WTC11 (cell line): Measurements from ENCODE around the gene TAF10. TPM values are rescaled to one million over a fixed set of nuclear protein-coding genes. Genes with fewer than 3 reads are reported as not detected.

Source experiments
- ATAC-seq: fragments of 200-7000 bp; cut with Tn5 transposase; 2 replicates; pipeline ENCODE4 v1.10.0; 2021; ENCODE audit warnings: mild to moderate bottlenecking, moderate library complexity
- CTCF ChIA-PET: fragments of 300-600 bp; sonication (Branson Sonifier 250); formaldehyde crosslinking; loops from one replicate; lab custom pipeline; 2021; ENCODE audit warnings: antibody characterized with exemption; lab: Charles Lee
- POLR2A ChIA-PET: fragments of 350-600 bp; sonication (Branson Sonifier 250); formaldehyde crosslinking; loops from one replicate; lab custom pipeline; 2021; ENCODE audit warnings: antibody characterized with exemption; lab: Charles Lee
- DNase-seq: peaks from one replicate; pipeline ENCODE4 v3.0.0; 2021; ENCODE audit warnings: low spot score
- H3K27ac Mint-ChIP-seq: 2 replicates; pipeline ENCODE4 v1.8.0; 2021; ENCODE audit warnings: mixed read lengths
- H3K27me3 Mint-ChIP-seq: 2 replicates; pipeline ENCODE4 v1.8.0; 2021; ENCODE audit warnings: low read depth, mild to moderate bottlenecking, moderate library complexity, mixed read lengths
- H3K36me3 Mint-ChIP-seq: 2 replicates; pipeline ENCODE4 v1.8.0; 2021; ENCODE audit warnings: mixed read lengths
- H3K4me1 Mint-ChIP-seq: 2 replicates; pipeline ENCODE4 v1.8.0; 2022; ENCODE audit warnings: mixed read lengths
- H3K4me3 Mint-ChIP-seq: 2 replicates; pipeline ENCODE4 v1.8.0; 2021; ENCODE audit warnings: mild to moderate bottlenecking, moderate library complexity, mixed read lengths
- H3K9me3 Mint-ChIP-seq: 2 replicates; pipeline ENCODE4 v1.8.0; 2021; ENCODE audit warnings: mixed read lengths
- CREB1 ChIP-seq: sonication (generic); formaldehyde crosslinking; IDR thresholded peaks from 2 replicates; pipeline ENCODE4 v1.8.0; 2023; ENCODE audit warnings: mild to moderate bottlenecking, missing genetic modification reagents
- ETV6 ChIP-seq: sonication (generic); formaldehyde crosslinking; IDR thresholded peaks from 2 replicates; pipeline ENCODE4 v1.8.1; 2022; ENCODE audit warnings: mild to moderate bottlenecking, missing genetic modification reagents
- FOXP1 ChIP-seq: sonication (generic); formaldehyde crosslinking; IDR thresholded peaks from 2 replicates; pipeline ENCODE4 v1.8.0; 2022; ENCODE audit warnings: missing genetic modification reagents, mild to moderate bottlenecking, moderate library complexity, borderline replicate concordance
- IRF2 ChIP-seq: sonication (generic); formaldehyde crosslinking; IDR thresholded peaks from 2 replicates; pipeline ENCODE4 v1.8.0; 2022; ENCODE audit warnings: low read depth, missing genetic modification reagents, borderline replicate concordance
- JAZF1 ChIP-seq: fragments of 250-450 bp; sonication (Bioruptor Pico); IDR thresholded peaks from 2 replicates; pipeline ENCODE4 v1.9.0; 2021; ENCODE audit warnings: moderate library complexity, mild to moderate bottlenecking, inconsistent platforms
- KAT7 ChIP-seq: sonication (generic); formaldehyde crosslinking; IDR thresholded peaks from 2 replicates; pipeline ENCODE4 v1.8.1; 2023; ENCODE audit warnings: missing genetic modification reagents, mild to moderate bottlenecking, borderline replicate concordance
- SP1 ChIP-seq: sonication (generic); formaldehyde crosslinking; conservative IDR thresholded peaks from 2 replicates; pipeline ENCODE4 v1.8.1; 2022; ENCODE audit warnings: missing genetic modification reagents
- ZNF317 ChIP-seq: sonication (generic); formaldehyde crosslinking; IDR thresholded peaks from 2 replicates; pipeline ENCODE4 v1.8.1; 2023; ENCODE audit warnings: low read depth, mild to moderate bottlenecking, moderate library complexity, missing genetic modification reagents, borderline replicate concordance
- ZNF671 ChIP-seq: fragments of 250-450 bp; sonication (Bioruptor Pico); IDR thresholded peaks from 2 replicates; pipeline ENCODE4 v1.8.0; 2021; ENCODE audit warnings: mild to moderate bottlenecking
- total RNA-seq: library from RNA; stranded (reverse); gene quantifications from 3 replicates; pipeline ENCODE4 v1.2.3, GENCODE V29; 2021
- TF ChIP-seq, protein P1 (sequence below): sonication (generic); formaldehyde crosslinking; IDR thresholded peaks from 2 replicates; pipeline ENCODE4 v1.8.1; 2022; ENCODE audit warnings: mild to moderate bottlenecking, missing genetic modification reagents, moderate library complexity, borderline replicate concordance
- TF ChIP-seq, protein P2 (sequence below): sonication (generic); formaldehyde crosslinking; IDR thresholded peaks from 2 replicates; pipeline ENCODE4 v1.8.1; 2023; ENCODE audit warnings: mild to moderate bottlenecking, missing genetic modification reagents, moderate library complexity
- TF ChIP-seq, protein P3 (sequence below): sonication (generic); formaldehyde crosslinking; IDR thresholded peaks from 2 replicates; pipeline ENCODE4 v1.8.1; 2022; ENCODE audit warnings: low read depth, mild to moderate bottlenecking, moderate library complexity, missing genetic modification reagents, borderline replicate concordance
- TF ChIP-seq, protein P4 (sequence below): sonication (generic); formaldehyde crosslinking; IDR thresholded peaks from 2 replicates; pipeline ENCODE4 v1.8.1; 2023; ENCODE audit warnings: mild to moderate bottlenecking, missing genetic modification reagents
- TF ChIP-seq, protein P5 (sequence below): sonication (generic); formaldehyde crosslinking; IDR thresholded peaks from 2 replicates; pipeline ENCODE4 v1.8.1; 2023; ENCODE audit warnings: mild to moderate bottlenecking, moderate library complexity, missing genetic modification reagents
- TF ChIP-seq, protein P6 (sequence below): sonication (generic); formaldehyde crosslinking; IDR thresholded peaks from 2 replicates; pipeline ENCODE4 v1.8.0; 2022; ENCODE audit warnings: missing genetic modification reagents
- TF ChIP-seq, protein P7 (sequence below): sonication (generic); formaldehyde crosslinking; IDR thresholded peaks from 2 replicates; pipeline ENCODE4 v1.8.0; 2022; ENCODE audit warnings: mild to moderate bottlenecking, missing genetic modification reagents

The TAF10 gene
- total RNA-seq, 1 experiment from 2014 or later: 165 TPM

DNA sequence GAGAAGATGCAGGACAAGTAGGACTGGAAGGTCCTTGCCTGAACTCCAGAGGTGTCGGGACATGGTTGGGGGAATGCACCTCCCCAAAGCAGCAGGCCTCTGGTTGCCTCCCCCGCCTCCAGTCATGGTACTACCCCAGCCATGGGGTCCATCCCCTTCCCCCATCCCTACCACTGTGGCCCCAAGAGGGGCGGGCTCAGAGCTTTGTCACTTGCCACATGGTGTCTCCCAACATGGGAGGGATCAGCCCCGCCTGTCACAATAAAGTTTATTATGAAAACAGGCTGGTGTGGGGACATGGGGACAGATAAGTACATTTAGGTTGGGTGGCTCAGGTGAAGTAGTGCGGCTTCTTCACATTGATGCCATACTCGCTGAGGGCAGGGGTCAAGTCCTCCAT, 1.4 kb downstream of the TAF10 start (continued):
- TF ChIP-seq KAT7 (CRISPR knock-in tag): no peak
- TF ChIP-seq, protein P1, sequence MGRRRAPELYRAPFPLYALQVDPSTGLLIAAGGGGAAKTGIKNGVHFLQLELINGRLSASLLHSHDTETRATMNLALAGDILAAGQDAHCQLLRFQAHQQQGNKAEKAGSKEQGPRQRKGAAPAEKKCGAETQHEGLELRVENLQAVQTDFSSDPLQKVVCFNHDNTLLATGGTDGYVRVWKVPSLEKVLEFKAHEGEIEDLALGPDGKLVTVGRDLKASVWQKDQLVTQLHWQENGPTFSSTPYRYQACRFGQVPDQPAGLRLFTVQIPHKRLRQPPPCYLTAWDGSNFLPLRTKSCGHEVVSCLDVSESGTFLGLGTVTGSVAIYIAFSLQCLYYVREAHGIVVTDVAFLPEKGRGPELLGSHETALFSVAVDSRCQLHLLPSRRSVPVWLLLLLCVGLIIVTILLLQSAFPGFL: no peak

DNA sequence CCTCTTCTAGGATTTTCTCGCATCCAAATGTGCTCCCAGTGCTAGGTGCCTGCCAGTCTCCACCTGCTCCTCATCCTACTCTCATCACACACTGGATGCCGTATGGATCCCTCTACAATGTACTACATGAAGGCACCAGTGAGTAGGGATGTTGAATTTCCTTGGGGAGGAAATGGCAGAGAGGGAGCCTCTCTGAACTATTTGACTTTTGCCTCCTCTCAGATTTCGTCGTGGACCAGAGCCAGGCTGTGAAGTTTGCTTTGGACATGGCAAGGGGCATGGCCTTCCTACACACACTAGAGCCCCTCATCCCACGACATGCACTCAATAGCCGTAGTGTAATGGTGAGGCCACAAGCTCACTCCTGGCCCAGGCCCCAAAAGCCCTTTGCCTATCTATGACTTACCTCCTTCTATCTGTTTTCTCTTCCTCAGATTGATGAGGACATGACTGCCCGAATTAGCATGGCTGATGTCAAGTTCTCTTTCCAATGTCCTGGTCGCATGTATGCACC, 2.5 kb downstream of the TAF10 start:
- CTCF ChIA-PET: interaction anchor here (0.9 kb wide), 1 partner anchor 74 kb away, joined by 3 read pairs; the partner anchor contains the start of gene MRPL17
- Mint-ChIP-seq H3K27ac (peak overlapping the region; percentile 76), H3K4me3 (peak overlapping the region; percentile 38; the same call in 1 of the 2 replicates), H3K36me3 (peaks cover 36% of the 10 kb centered on the region), H3K9me3 (no peaks in the 10 kb centered on the region), H3K27me3 (no peaks in the 10 kb centered on the region), H3K4me1 (peaks cover 20% of the 10 kb centered on the region)
- ATAC-seq: no peak
- no peak for DNase-seq
- POLR2A ChIA-PET: interaction anchor here (0.6 kb wide), 1 partner anchor 162 kb away, joined by 11 read pairs; no protein-coding TSS in a partner anchor
- no peak for TF ChIP-seq ETV6
- TF ChIP-seq, protein P2, sequence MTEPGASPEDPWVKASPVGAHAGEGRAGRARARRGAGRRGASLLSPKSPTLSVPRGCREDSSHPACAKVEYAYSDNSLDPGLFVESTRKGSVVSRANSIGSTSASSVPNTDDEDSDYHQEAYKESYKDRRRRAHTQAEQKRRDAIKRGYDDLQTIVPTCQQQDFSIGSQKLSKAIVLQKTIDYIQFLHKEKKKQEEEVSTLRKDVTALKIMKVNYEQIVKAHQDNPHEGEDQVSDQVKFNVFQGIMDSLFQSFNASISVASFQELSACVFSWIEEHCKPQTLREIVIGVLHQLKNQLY (CRISPR knock-in tag): no peak
- TF ChIP-seq IRF2 (CRISPR knock-in tag): no peak
- TF ChIP-seq, protein P3, sequence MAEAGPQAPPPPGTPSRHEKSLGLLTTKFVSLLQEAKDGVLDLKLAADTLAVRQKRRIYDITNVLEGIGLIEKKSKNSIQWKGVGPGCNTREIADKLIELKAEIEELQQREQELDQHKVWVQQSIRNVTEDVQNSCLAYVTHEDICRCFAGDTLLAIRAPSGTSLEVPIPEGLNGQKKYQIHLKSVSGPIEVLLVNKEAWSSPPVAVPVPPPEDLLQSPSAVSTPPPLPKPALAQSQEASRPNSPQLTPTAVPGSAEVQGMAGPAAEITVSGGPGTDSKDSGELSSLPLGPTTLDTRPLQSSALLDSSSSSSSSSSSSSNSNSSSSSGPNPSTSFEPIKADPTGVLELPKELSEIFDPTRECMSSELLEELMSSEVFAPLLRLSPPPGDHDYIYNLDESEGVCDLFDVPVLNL (CRISPR knock-in tag): no peak

DNA sequence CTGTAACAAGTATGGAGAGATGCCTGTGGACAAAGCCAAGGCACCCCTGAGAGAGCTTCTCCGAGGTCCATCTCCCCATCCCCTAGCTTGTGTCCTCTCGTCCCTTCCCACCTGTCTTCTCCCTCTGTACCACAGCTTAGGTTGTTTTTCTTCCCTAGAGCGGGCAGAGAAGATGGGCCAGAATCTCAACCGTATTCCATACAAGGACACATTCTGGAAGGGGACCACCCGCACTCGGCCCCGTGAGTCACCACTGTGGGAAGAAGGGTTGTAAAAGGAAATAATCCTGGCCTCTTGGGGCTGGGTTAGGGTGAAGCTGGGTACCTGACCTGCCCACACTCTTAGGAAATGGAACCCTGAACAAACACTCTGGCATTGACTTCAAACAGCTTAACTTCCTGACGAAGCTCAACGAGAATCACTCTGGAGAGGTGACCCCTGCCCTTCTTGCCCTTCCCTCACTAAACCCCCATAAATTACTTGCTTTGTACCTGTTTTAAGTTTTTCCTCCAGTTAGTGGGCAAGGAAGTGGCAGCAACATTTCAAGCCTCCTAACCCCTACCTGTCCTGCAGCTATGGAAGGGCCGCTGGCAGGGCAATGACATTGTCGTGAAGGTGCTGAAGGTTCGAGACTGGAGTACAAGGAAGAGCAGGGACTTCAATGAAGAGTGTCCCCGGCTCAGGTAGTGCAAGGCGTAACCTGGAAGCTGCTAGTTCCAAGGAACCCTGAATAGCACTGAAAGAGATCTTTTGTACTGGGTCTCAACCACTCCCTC, 3.1 kb downstream of the TAF10 start:
- no peak overlapping the region for H3K4me3 Mint-ChIP-seq
- no peak for ATAC-seq
- no peak for DNase-seq
- H3K36me3 Mint-ChIP-seq: peaks cover 36% of the 10 kb centered on the region
- no peak for TF ChIP-seq JAZF1
- TF ChIP-seq, protein P4, sequence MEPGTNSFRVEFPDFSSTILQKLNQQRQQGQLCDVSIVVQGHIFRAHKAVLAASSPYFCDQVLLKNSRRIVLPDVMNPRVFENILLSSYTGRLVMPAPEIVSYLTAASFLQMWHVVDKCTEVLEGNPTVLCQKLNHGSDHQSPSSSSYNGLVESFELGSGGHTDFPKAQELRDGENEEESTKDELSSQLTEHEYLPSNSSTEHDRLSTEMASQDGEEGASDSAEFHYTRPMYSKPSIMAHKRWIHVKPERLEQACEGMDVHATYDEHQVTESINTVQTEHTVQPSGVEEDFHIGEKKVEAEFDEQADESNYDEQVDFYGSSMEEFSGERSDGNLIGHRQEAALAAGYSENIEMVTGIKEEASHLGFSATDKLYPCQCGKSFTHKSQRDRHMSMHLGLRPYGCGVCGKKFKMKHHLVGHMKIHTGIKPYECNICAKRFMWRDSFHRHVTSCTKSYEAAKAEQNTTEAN (CRISPR knock-in tag): no peak
- TF ChIP-seq ZNF671: no peak
- TF ChIP-seq, protein P5, sequence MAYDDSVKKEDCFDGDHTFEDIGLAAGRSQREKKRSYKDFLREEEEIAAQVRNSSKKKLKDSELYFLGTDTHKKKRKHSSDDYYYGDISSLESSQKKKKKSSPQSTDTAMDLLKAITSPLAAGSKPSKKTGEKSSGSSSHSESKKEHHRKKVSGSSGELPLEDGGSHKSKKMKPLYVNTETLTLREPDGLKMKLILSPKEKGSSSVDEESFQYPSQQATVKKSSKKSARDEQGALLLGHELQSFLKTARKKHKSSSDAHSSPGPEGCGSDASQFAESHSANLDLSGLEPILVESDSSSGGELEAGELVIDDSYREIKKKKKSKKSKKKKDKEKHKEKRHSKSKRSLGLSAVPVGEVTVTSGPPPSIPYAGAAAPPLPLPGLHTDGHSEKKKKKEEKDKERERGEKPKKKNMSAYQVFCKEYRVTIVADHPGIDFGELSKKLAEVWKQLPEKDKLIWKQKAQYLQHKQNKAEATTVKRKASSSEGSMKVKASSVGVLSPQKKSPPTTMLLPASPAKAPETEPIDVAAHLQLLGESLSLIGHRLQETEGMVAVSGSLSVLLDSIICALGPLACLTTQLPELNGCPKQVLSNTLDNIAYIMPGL: no peak
- TF ChIP-seq SP1 (CRISPR knock-in tag): no peak
- peaks cover 20% of the 10 kb centered on the region for H3K4me1 Mint-ChIP-seq
- peak overlapping the region; percentile 33; the same call in 1 of the 2 replicates for H3K27ac Mint-ChIP-seq
- no peaks in the 10 kb centered on the region for H3K9me3 Mint-ChIP-seq
- CTCF ChIA-PET: interaction anchor here (0.9 kb wide), 1 partner anchor 74 kb away, joined by 3 read pairs; the partner anchor contains the start of gene MRPL17
- POLR2A ChIA-PET: interaction anchor here (0.6 to 2.9 kb wide), 2 partner anchors 74 to 162 kb away, joined by 11 read pairs; partner anchors contain the start of gene MRPL17
- no peaks in the 10 kb centered on the region for H3K27me3 Mint-ChIP-seq

DNA sequence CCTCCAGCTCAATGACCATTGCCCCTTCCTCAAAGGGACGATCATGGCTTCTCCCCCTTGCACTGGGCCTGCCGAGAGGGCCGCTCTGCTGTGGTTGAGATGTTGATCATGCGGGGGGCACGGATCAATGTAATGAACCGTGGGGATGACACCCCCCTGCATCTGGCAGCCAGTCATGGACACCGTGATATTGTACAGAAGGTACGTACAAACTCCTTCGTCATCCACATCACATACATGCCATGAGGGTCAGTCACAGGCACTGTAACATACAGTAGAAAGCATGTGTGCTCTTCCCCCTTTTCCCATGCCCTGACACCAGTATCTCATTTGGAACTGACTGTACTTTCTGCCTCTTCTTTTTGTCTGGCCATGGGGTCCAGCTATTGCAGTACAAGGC, 4.0 kb downstream of the TAF10 start:
- DNase-seq (no peak), ATAC-seq (no peak)
- no peaks in the 10 kb centered on the region for H3K27me3 Mint-ChIP-seq
- no peaks in the 10 kb centered on the region for H3K9me3 Mint-ChIP-seq
- ChIA-PET POLR2A (interaction anchor here (1.6 to 2.9 kb wide), 2 partner anchors 13 to 75 kb away, joined by 5 to 11 read pairs; partner anchors contain the start of gene MRPL17), CTCF (interaction anchor here (1.1 to 1.7 kb wide), 2 partner anchors 36 to 77 kb away, joined by 3 to 10 read pairs; no protein-coding TSS in a partner anchor)
- H3K36me3 Mint-ChIP-seq: peaks cover 36% of the 10 kb centered on the region
- H3K4me1 Mint-ChIP-seq: peaks cover 20% of the 10 kb centered on the region
- H3K4me3 Mint-ChIP-seq: no peak overlapping the region
- H3K27ac Mint-ChIP-seq: peak overlapping the region; percentile 96; the same call in 1 of the 2 replicates
- TF ChIP-seq, protein P6, sequence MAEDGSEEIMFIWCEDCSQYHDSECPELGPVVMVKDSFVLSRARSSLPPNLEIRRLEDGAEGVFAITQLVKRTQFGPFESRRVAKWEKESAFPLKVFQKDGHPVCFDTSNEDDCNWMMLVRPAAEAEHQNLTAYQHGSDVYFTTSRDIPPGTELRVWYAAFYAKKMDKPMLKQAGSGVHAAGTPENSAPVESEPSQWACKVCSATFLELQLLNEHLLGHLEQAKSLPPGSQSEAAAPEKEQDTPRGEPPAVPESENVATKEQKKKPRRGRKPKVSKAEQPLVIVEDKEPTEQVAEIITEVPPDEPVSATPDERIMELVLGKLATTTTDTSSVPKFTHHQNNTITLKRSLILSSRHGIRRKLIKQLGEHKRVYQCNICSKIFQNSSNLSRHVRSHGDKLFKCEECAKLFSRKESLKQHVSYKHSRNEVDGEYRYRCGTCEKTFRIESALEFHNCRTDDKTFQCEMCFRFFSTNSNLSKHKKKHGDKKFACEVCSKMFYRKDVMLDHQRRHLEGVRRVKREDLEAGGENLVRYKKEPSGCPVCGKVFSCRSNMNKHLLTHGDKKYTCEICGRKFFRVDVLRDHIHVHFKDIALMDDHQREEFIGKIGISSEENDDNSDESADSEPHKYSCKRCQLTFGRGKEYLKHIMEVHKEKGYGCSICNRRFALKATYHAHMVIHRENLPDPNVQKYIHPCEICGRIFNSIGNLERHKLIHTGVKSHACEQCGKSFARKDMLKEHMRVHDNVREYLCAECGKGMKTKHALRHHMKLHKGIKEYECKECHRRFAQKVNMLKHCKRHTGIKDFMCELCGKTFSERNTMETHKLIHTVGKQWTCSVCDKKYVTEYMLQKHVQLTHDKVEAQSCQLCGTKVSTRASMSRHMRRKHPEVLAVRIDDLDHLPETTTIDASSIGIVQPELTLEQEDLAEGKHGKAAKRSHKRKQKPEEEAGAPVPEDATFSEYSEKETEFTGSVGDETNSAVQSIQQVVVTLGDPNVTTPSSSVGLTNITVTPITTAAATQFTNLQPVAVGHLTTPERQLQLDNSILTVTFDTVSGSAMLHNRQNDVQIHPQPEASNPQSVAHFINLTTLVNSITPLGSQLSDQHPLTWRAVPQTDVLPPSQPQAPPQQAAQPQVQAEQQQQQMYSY: no peak
- TF ChIP-seq ZNF317 (no peak), CREB1 (CRISPR knock-in tag) (no peak), FOXP1 (CRISPR knock-in tag) (no peak)
- TF ChIP-seq, protein P7, sequence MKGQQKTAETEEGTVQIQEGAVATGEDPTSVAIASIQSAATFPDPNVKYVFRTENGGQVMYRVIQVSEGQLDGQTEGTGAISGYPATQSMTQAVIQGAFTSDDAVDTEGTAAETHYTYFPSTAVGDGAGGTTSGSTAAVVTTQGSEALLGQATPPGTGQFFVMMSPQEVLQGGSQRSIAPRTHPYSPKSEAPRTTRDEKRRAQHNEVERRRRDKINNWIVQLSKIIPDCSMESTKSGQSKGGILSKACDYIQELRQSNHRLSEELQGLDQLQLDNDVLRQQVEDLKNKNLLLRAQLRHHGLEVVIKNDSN: no peak
